ENCODE results near the gene ADAMTS14.

The ADAMTS14 gene

DNA sequence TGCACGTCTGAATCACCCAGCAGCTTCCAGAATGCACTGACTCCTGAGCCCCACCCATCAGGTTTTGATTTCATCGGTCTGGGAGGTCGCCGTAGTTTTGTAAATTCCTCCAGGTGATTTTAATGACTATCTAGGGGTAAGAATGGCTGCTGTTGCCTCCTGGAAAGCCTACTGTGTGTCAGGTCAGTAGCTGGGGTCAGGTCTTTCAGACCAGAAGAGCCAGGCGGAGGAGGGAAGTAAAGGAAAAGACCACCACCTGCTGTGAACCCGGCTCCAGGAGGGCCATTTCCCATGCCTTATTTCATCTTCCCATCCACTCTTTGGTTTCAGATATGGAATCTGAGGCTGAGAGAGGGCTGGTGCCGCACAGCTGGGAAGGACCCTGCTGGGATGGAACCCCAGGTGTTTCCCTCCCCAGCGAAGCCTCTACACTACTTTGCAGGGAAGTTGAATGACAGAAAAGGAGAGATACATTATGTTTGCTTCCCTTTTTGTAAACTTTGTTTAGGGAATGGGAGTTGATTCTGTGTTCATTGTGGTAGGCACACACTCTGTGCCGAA, 19.8 kb downstream of the ADAMTS14 start:
- H3K9me3 Mint-ChIP-seq: no peaks in the 10 kb centered on the region
- H3K4me1 Mint-ChIP-seq (ENCODE audit: low read depth): no peaks in the 10 kb centered on the region
- no peak overlapping the region for H3K4me3 Mint-ChIP-seq
- no peaks in the 10 kb centered on the region for H3K27me3 Mint-ChIP-seq
- H3K36me3 Mint-ChIP-seq (ENCODE audit: low read depth): no peaks in the 10 kb centered on the region
- H3K27ac Mint-ChIP-seq: no peak overlapping the region

DNA sequence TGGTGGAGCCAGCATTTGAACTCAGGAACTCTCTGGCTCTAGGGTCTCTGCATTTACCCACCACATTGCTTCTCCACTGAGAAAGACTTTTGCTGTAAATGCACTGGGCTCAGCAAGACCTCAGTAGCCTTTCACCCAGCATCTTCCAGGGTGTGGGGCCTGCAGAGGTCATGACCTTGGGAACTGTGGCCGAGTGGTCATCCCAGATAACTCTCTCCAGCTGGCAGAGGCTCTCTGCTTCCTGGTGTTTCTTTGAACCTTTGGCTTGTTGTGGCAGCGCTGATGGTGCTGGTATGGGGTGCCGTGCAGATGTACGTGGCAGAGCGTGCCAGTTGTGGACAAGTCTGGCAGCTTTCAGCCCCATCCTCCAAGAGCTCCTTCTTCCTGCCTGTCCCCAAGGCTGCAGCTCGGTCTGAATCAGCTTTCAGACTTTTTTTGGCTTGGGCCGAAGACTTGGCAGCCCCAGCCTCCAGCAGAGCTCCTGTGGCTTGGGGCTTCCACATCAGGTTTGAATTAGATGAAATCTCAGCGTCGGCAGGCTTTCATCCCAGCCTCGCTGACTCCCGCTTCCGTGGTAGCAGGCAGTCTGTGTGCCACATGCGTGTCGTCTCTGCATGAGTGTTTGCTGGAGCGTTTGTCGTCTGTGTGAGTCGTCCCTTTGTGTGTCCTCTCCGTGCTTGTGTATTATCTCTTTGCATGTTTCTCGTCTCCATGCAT, 21.5 kb downstream of the ADAMTS14 start:
- Mint-ChIP-seq H3K36me3 (ENCODE audit: low read depth) (no peaks in the 10 kb centered on the region), H3K27ac (no peak overlapping the region), H3K9me3 (no peaks in the 10 kb centered on the region), H3K4me1 (ENCODE audit: low read depth) (no peaks in the 10 kb centered on the region), H3K4me3 (no peak overlapping the region), H3K27me3 (no peaks in the 10 kb centered on the region)

DNA sequence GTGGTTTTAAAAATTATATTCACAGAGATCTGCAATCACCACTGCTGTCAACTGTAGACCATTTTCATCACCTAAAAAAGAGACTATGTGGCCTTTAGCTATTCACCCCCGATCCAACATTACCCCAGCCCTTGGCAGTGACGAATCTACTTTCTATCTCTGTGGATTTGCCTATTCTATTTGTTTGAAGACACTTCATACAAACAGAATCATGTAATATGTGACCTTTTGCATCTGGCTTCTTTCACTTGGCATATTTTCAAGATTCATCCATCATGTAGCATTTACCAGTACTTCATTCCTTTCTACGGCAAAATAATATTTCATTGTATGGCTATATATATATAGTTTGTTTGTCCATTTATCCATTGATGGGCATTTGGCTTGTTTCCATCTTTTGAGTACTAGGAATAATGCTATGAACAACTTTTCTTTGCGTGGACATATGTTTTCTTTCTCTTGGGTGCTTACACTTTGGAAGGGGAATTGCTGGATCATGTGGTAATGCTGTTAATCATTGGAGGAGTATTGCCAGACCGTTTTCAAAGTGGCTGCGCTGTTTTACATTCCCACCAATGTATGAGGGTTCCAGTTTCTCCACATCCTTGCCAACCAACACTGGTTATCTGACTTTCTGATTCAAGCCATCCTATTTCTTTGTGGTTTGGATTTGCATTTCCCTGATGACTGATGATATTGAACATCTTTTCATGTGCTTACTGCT, 22.3 kb downstream of the ADAMTS14 start:
- Mint-ChIP-seq H3K4me1 (ENCODE audit: low read depth) (no peaks in the 10 kb centered on the region), H3K9me3 (no peaks in the 10 kb centered on the region), H3K36me3 (ENCODE audit: low read depth) (no peaks in the 10 kb centered on the region), H3K4me3 (no peak overlapping the region), H3K27ac (no peak overlapping the region), H3K27me3 (no peaks in the 10 kb centered on the region)

DNA sequence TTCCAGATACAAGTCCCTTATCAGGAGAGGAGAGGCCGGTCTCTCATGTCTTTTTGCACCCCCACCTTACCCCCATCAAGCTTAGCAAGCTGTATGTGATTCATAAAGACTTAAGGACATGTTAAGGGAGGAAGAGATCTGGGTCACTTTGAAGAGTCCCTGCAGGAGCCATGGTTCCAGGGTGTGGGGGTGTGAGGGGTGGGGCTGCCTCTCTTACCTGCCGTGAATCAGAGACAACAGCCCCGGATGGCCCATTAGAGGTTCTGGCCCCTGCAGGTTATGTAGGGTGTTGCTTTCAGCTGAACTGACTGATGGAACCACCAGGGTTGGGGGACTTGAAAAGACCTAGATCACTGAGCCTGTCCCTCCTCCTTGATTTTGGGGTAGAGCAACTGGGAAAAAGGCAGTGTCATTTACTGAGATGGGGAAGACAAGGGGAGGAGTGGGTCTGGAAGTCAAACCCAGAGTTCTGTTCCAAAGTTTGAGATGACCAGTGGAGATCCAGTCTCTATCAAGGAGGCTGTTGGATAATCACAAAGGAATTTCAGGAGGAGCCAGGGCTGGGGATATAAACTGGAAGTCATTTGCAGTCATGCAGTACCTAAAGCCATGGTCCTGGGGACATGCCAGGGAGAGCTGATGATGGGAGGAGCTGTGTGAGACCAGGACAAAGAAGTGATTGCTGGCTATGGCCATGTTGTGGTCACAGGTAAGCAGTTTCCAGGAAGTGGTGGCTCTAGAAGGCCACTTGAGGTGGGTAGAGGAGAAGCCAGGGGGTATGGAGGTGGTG, 23.1 kb downstream of the ADAMTS14 start:
- Mint-ChIP-seq H3K4me1 (ENCODE audit: low read depth) (no peaks in the 10 kb centered on the region), H3K4me3 (no peak overlapping the region), H3K9me3 (no peaks in the 10 kb centered on the region), H3K36me3 (ENCODE audit: low read depth) (no peaks in the 10 kb centered on the region), H3K27me3 (no peaks in the 10 kb centered on the region), H3K27ac (no peak overlapping the region)

DNA sequence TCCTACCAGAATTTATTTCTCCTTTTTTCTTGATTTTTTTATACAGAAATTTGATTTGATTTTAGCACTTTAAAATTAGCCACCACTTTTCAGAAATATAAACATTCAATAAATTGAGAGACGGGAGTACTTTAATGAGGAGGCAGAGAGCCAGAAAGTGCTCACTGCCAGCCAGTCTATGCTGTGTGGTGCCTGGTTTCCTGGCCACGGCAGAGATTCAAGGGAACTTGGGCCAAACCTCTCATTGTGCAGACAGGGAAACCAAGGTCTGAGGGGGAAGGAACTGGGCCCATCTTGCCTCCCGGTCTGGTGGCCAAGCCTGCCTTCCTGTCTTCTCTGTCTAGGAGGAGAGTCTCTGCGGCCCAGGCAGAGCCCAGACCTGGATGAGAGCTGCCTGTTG, 25.9 kb downstream of the ADAMTS14 start:
- Mint-ChIP-seq H3K27ac (no peak overlapping the region), H3K9me3 (no peaks in the 10 kb centered on the region), H3K4me1 (ENCODE audit: low read depth) (no peaks in the 10 kb centered on the region), H3K27me3 (no peaks in the 10 kb centered on the region), H3K36me3 (ENCODE audit: low read depth) (no peaks in the 10 kb centered on the region), H3K4me3 (no peak overlapping the region)

DNA sequence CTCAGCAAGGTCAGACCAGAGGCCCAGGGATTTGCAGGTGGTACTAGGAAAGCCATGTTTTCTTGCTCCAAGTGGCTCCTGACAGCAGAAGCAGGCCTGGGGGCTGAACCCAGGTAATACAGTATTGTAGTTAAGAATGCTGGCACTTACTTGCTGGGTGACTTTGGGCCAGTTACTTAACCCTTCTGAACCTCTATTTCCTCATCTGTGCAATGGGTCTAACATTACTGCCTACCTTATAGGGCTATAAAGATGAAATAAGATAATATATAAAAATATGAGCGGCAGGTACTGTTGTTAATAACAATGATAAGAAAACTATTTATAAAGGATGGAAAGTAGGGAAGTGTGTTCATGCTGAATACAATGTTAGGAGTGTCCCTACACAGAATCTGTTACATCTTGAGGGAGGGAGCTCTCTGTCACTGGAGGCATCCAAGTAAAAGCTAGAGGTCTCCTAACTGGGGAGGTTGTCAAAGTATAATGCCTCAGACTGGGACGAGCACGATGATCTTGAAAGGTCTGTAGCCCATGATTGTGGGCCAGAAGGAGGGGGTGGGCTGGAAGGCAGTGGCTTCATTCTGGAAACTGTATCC, 26.9 kb downstream of the ADAMTS14 start:
- H3K4me3 Mint-ChIP-seq: no peak overlapping the region
- H3K9me3 Mint-ChIP-seq: no peaks in the 10 kb centered on the region
- H3K4me1 Mint-ChIP-seq (ENCODE audit: low read depth): no peaks in the 10 kb centered on the region
- no peaks in the 10 kb centered on the region for H3K27me3 Mint-ChIP-seq
- H3K36me3 Mint-ChIP-seq (ENCODE audit: low read depth): no peaks in the 10 kb centered on the region
- no peak overlapping the region for H3K27ac Mint-ChIP-seq

DNA sequence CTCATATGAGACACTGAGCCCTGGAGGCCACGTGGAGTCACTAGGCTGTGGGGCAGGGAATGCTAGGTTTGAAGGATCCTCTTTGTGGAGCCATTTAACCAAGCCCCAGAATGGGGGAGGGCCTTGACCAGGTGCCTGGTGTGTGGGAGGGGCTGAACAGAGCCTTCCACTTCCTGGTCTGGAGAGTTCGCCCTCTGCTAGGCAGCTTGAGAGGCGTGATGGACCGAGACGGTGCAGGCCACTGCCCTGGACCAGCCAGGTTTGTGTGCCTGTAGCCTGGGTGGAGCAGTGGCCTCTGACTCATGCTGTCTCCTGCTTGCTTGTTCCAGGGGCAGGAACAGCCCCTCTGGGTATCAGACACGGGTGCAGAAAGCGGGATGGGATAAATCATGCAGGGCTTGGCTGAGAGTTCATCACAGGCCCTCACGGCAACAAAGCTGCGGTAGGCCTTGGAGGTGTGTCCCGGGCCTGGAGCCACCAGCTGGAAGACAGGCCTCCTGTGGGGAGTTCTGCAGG, 27.4 kb downstream of the ADAMTS14 start:
- Mint-ChIP-seq H3K9me3 (no peaks in the 10 kb centered on the region), H3K27me3 (no peaks in the 10 kb centered on the region), H3K27ac (no peak overlapping the region), H3K36me3 (ENCODE audit: low read depth) (no peaks in the 10 kb centered on the region), H3K4me3 (no peak overlapping the region), H3K4me1 (ENCODE audit: low read depth) (no peaks in the 10 kb centered on the region)

DNA sequence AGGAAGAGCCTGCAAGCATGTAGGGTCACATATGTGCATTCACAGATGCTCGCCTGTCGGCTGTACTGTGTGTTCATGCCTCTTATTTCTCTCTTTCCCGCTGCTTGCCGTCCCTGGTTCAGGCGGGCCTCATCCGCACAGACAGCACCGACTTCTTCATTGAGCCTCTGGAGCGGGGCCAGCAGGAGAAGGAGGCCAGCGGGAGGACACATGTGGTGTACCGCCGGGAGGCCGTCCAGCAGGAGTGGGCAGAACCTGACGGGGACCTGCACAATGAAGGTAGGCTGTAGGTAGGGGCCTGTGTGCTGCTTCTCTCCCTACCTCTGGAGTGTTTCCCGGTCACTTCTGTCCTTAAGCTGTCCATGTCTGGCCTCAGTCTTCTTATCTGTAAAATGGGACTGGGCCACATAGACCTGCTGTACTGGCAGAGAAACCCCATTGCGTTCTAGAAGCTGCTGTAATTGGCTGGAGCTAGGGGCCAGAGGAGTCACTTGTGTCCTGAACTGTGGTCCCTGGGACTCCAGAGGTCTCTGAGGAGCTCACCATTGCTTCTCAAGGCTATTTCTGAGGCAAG, 30.0 kb downstream of the ADAMTS14 start:
- no peak overlapping the region for H3K27ac Mint-ChIP-seq
- no peaks in the 10 kb centered on the region for H3K27me3 Mint-ChIP-seq
- H3K9me3 Mint-ChIP-seq: no peaks in the 10 kb centered on the region
- no peaks in the 10 kb centered on the region for H3K36me3 Mint-ChIP-seq (ENCODE audit: low read depth)
- no peak overlapping the region for H3K4me3 Mint-ChIP-seq
- no peaks in the 10 kb centered on the region for H3K4me1 Mint-ChIP-seq (ENCODE audit: low read depth)

DNA sequence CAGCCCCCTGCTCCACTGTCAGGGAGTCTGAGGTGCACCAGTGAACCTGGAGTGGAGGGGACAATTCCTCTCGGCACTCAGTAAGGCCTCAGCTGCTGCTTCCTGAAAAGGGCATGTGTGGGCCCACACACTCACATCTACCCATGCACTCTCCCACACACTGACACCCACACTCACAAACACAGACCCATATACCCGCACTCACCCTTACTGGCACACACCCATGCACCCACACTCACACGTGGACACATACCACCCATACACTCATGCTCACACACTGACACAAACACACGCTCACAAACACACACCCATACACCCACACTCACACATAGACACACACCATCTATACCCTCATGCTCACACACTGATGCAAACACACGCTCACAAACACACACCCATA, 31.9 kb downstream of the ADAMTS14 start:
- no peaks in the 10 kb centered on the region for H3K9me3 Mint-ChIP-seq
- no peaks in the 10 kb centered on the region for H3K27me3 Mint-ChIP-seq
- H3K4me1 Mint-ChIP-seq (ENCODE audit: low read depth): no peaks in the 10 kb centered on the region
- no peak overlapping the region for H3K27ac Mint-ChIP-seq
- H3K36me3 Mint-ChIP-seq (ENCODE audit: low read depth): no peaks in the 10 kb centered on the region
- no peak overlapping the region for H3K4me3 Mint-ChIP-seq

DNA sequence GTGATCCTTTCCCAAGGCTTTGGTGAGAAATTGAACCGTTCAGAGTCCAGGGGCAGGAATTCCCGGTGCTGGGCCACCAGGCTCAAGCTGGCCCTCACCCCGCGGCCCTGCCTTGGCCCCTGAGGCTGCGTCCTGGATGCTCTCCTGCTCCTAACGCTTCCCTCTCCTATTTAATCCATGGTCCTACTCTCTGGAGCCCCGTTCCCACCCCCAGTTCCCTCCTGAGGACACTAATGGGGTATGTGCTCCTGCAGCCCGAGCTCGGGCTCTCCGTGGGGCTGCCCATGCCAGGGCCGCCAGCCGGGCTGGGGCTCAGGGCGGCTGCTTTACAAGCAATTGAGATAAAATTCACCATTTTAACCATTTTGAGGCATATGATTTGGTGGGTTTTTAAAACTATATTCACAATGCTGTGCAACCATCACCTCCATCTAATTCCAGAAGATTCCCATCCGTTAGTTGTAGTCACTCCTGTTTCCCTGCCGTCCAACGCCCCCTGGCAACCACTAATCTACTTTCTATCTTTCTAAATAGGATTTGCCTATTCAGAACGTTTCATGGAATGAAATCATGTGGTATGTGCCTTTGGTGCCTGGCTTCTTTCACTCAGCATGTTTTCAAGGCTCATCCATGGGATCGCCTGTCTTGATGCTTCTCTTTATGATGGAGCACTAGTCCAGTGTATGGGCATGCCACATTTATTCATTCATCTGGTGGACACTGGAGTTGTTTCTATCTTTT, 33.0 kb downstream of the ADAMTS14 start:
- Mint-ChIP-seq H3K9me3 (no peaks in the 10 kb centered on the region), H3K4me1 (ENCODE audit: low read depth) (no peaks in the 10 kb centered on the region), H3K27me3 (no peaks in the 10 kb centered on the region), H3K4me3 (no peak overlapping the region), H3K27ac (no peak overlapping the region), H3K36me3 (ENCODE audit: low read depth) (no peaks in the 10 kb centered on the region)

DNA sequence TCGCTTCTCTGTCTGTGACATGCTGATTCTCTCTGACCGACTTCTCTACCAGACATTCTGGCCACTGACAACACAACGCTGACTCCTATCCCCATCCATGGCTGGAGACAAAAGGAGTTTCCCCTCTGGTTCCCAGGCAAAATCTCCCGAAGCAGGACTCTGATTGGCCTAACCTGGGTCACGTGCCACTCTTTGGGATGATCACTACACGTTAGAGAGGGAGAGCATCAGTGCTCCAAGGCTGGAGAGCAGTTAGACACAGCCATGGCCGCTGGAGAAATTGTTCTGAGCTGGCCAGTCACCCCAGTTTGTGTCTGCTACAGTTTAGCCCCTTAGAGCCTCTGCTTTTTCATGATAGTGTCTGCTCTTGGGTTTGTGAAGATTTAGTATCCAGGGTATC, 38.9 kb downstream of the ADAMTS14 start:
- Mint-ChIP-seq H3K4me3 (no peak overlapping the region), H3K27ac (no peak overlapping the region), H3K27me3 (no peaks in the 10 kb centered on the region), H3K4me1 (ENCODE audit: low read depth) (peaks cover 10% of the 10 kb centered on the region), H3K36me3 (ENCODE audit: low read depth) (no peaks in the 10 kb centered on the region), H3K9me3 (no peaks in the 10 kb centered on the region)

DNA sequence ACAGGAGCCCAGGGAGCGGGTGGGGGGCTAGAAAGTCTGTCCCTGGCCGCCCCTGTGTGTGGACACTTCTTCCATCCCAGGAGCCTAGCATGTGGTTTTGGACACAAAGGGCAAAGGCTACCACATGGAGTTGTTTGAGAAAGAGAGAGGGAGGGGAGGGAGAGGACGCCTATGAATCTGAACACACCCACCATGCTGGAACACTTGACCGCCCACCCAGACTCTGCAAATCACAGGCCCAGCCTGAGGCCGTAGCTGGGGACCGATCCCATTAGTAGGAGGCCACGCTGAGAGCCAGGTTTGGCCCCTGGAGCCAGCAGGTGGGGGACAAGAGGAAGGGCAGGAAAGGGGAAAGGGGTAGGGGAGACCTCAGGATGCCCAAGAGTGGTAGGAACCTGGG, 39.6 kb downstream of the ADAMTS14 start:
- Mint-ChIP-seq H3K4me3 (no peak overlapping the region), H3K36me3 (ENCODE audit: low read depth) (no peaks in the 10 kb centered on the region), H3K27me3 (no peaks in the 10 kb centered on the region), H3K27ac (no peak overlapping the region), H3K9me3 (no peaks in the 10 kb centered on the region), H3K4me1 (ENCODE audit: low read depth) (peaks cover 15% of the 10 kb centered on the region)

DNA sequence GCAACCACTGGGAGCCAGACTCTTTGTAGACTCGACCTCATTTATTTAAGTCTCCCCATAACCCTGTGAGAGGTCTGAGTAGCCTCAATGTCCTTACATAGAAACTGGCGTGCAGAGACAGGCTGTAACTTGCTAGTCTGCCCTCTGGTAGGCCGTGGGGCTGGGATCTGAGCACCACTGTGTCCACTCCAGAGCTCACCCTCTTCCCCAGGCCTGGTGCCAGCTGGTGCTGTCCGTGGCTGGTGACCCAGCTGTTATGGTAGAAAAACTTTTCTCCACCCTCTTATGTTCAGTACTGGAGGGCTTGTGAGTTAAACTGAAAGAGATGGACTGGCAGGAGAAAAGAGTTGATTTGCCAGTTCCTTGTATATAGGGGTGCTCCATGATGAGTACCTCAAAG, 41.9 kb downstream of the ADAMTS14 start:
- H3K9me3 Mint-ChIP-seq: no peaks in the 10 kb centered on the region
- H3K36me3 Mint-ChIP-seq (ENCODE audit: low read depth): no peaks in the 10 kb centered on the region
- H3K4me1 Mint-ChIP-seq (ENCODE audit: low read depth): peaks cover 15% of the 10 kb centered on the region
- no peaks in the 10 kb centered on the region for H3K27me3 Mint-ChIP-seq
- no peak overlapping the region for H3K4me3 Mint-ChIP-seq
- no peak overlapping the region for H3K27ac Mint-ChIP-seq

DNA sequence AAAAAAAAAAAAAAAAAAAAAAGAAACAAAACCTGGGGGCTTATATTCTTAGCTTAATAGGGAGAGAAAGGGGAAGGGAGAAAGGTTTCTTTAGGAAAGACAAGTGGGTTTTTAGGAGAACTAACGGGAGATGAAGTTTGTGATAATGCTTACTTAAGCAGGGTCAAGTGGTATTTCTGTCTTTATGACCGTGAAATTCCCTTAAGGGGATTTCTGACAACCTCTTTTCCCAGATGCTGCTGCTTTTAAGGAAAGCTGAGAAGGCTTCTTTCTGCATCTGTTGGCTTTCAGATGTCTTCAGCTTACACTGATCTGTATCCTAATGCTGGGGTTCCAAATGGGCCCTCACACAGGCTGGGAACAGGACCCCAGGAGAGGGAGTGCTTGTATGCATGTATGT, 42.6 kb downstream of the ADAMTS14 start:
- no peak overlapping the region for H3K4me3 Mint-ChIP-seq
- no peaks in the 10 kb centered on the region for H3K36me3 Mint-ChIP-seq (ENCODE audit: low read depth)
- H3K27ac Mint-ChIP-seq: no peak overlapping the region
- no peaks in the 10 kb centered on the region for H3K27me3 Mint-ChIP-seq
- H3K4me1 Mint-ChIP-seq (ENCODE audit: low read depth): peaks cover 15% of the 10 kb centered on the region
- no peaks in the 10 kb centered on the region for H3K9me3 Mint-ChIP-seq
